KOPT-K1 (cell line): Measurements from ENCODE around the gene HECW1.

Source experiments
- H3K27ac ChIP-seq: fragments of 200-600 bp; sonication (generic); 2 replicates; pipeline ENCODE4 v1.5.1; 2016; ENCODE audit warnings: antibody characterized with exemption, mild to moderate bottlenecking, low read depth, low read length; ENCODE audit not compliant: poor library complexity, severe bottlenecking
- H3K36me3 ChIP-seq: fragments of 200-600 bp; sonication (generic); 2 replicates; pipeline ENCODE4 v1.5.1; 2017; ENCODE audit warnings: antibody characterized with exemption, mild to moderate bottlenecking, low read length, moderate library complexity; ENCODE audit not compliant: insufficient read depth
- H3K9me3 ChIP-seq: fragments of 200-600 bp; sonication (generic); 2 replicates; pipeline ENCODE4 v1.5.1; 2017; ENCODE audit warnings: antibody characterized with exemption, low read length, mild to moderate bottlenecking; ENCODE audit not compliant: insufficient read depth, poor library complexity, severe bottlenecking

HECW1 gene

GRCh38 chr7:43387932-43388331 lies 275.5 kb downstream of the HECW1 start:
- H3K36me3 ChIP-seq: no peaks in the 10 kb centered on the region
- H3K9me3 ChIP-seq: peaks cover 8% of the 10 kb centered on the region
- no peak overlapping the region for H3K27ac ChIP-seq

- peaks cover 8% of the 10 kb centered on the region for H3K9me3 ChIP-seq
- no peak overlapping the region for H3K27ac ChIP-seq
- H3K36me3 ChIP-seq: no peaks in the 10 kb centered on the region
Observed at GRCh38 chr7:43390576-43390975, 278.1 kb downstream of the HECW1 start.

- H3K36me3 ChIP-seq: no peaks in the 10 kb centered on the region
- H3K27ac ChIP-seq: no peak overlapping the region
- H3K9me3 ChIP-seq: no peaks in the 10 kb centered on the region
Observed at GRCh38 chr7:43391518-43391917, 279.1 kb downstream of the HECW1 start.

DNA sequence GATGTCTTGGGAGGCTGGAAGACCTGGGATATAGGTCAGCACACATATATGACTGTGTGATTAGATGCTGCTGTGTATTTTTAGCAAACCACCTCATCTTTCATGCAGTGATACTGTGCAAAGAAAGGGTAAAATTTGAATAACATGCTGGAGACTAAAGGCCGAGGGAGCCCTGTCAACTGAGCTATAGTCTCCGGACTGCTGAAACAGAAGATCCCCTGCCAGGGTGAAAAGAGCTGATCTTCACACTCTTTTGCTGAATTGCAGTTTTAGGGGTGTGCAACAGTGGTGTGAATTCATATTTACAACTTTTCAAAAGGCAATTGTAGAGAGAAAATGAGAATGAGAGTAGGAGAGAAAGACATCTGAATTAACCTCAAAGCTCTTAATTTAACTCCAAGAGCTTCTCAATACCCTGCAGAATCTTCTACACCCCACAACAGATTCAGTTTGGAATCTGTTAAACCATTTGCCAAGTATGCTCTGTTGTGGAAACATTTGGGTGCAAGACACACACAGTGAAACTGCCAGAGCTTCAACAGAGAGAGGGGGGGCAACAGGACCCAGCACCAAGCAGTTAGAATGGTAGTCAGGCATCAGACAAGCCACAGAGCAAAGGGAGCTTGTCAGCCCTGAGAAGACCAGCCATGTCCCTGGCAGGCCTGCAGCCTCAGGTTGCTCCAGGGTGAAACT lies 280.3 kb downstream of the HECW1 start:
- no peaks in the 10 kb centered on the region for H3K36me3 ChIP-seq
- H3K9me3 ChIP-seq: no peaks in the 10 kb centered on the region
- H3K27ac ChIP-seq: no peak overlapping the region

DNA sequence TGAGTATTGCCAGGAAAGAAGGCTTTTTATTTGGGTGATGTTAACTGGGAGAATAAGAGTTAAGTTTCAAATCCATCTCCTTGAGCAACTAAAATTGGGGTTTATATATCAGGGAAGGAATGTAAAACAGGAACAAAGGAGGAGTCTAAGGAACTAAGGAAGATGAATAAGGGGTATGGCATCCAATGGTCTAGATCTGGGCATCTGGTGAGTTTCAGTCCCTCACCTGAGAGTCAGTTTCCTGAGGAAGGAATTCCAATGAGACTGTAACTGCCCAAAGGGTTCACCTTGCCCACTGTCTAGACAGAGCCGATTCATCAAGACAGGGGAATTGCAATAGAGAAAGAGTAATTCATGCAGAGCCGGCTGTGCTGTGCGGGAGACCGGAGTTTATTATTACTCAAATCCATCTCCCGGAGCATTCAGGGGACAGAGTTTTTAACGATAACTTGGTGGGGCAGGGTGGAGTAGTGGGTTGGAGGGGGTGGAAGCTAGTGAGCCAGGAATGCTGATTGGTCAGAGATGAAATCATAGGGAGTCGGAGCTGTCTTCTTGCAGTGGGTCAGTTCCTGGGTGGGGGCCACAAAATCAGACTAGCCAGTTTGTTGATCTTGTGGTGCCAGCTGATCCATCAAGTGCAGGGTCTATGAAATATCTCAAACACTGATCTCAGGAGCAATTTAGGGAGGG lies 282.1 kb downstream of the HECW1 start:
- H3K36me3 ChIP-seq: no peaks in the 10 kb centered on the region
- no peak overlapping the region for H3K27ac ChIP-seq
- no peaks in the 10 kb centered on the region for H3K9me3 ChIP-seq

DNA sequence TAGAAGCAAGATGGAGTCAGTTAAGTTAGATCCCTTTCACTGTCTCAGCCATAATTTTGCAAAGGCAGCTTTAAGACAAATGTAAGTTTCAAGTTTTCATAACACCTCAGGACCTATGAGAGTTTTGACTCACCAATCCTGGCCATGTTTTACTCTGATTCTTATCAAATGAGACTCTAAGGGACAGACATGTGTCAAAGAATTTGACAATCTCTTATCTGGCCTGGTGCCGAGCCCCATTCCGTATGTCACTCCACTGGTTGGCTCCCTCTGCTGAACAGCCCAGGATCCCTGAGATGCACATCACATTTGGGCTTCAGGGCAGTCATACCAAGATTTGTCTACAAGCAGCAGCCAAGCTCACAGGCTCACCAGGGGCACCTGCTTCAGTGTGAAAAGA lies 282.9 kb downstream of the HECW1 start:
- H3K36me3 ChIP-seq: no peaks in the 10 kb centered on the region
- H3K9me3 ChIP-seq: no peaks in the 10 kb centered on the region
- no peak overlapping the region for H3K27ac ChIP-seq

DNA sequence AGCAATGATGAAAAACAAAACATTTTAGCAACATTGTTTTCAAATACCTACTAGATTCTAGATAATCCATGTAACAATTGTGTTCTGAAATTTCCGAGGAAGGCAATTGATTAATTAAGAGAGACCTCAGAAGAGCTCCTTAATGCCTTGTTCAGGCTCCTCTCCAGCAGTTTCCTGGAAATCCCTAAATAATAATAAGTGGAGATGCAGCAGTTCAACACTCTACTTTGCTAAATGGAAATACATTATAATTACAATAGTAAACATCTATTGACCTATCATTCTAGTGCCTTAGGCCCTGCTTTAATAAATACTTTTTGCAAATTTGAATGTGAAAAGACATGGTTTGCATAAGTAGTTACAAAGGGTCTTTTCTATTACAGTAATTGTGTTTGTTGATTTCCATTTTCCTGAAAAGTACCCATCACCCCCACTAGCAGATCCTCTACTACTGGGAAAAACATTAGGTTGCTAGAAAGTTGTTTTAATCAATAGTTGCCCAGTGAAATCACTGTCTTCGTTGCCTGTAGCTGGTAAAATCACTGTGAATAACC lies 283.8 kb downstream of the HECW1 start:
- Histone ChIP-seq H3K27ac (no peak overlapping the region), H3K36me3 (no peaks in the 10 kb centered on the region), H3K9me3 (no peaks in the 10 kb centered on the region)

GRCh38 chr7:43398831-43399230 lies 286.4 kb downstream of the HECW1 start:
- Histone ChIP-seq H3K36me3 (no peaks in the 10 kb centered on the region), H3K9me3 (no peaks in the 10 kb centered on the region), H3K27ac (no peak overlapping the region)

GRCh38 chr7:43405948-43406347 lies 293.5 kb downstream of the HECW1 start:
- no peak overlapping the region for H3K27ac ChIP-seq
- no peaks in the 10 kb centered on the region for H3K9me3 ChIP-seq
- H3K36me3 ChIP-seq: no peaks in the 10 kb centered on the region

- Histone ChIP-seq H3K36me3 (no peaks in the 10 kb centered on the region), H3K27ac (no peak overlapping the region), H3K9me3 (no peaks in the 10 kb centered on the region)
Observed at GRCh38 chr7:43406961-43407360, 294.5 kb downstream of the HECW1 start.

- Histone ChIP-seq H3K9me3 (no peaks in the 10 kb centered on the region), H3K36me3 (no peaks in the 10 kb centered on the region), H3K27ac (no peak overlapping the region)
Observed at GRCh38 chr7:43408981-43409380, 296.5 kb downstream of the HECW1 start.

- H3K9me3 ChIP-seq: no peaks in the 10 kb centered on the region
- H3K36me3 ChIP-seq: no peaks in the 10 kb centered on the region
- no peak overlapping the region for H3K27ac ChIP-seq
Observed at GRCh38 chr7:43417455-43417854, 305.0 kb downstream of the HECW1 start.

GRCh38 chr7:43430411-43430810 lies 318.0 kb downstream of the HECW1 start:
- Histone ChIP-seq H3K27ac (no peak overlapping the region), H3K9me3 (no peaks in the 10 kb centered on the region), H3K36me3 (no peaks in the 10 kb centered on the region)

DNA sequence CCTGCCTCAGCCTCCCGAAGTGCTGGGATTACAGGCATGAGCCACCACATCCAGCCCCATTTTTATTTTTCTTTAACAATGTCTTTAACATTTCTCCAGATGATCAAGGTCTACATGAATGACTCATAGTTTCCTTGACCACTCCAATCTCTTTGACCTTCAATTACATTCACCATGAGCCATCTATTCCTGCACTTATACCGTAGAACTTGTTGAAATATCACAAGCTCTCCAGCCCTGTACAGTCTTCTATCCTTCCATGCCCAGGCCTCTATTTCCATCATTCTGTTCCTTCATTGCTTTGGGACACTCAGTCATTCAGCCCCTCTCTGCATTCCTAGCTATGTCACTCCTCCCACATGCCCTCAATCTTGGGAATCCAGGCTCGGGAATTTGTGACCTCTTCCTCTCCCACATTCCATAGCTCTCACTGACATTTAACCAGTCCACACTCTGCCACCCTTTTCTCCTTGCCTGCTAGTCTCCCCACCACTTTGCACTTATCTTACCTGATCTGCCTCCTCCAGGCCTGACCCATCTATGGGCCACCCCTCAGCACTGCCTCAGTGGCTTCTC lies 318.7 kb downstream of the HECW1 start:
- no peaks in the 10 kb centered on the region for H3K36me3 ChIP-seq
- H3K27ac ChIP-seq: no peak overlapping the region

DNA sequence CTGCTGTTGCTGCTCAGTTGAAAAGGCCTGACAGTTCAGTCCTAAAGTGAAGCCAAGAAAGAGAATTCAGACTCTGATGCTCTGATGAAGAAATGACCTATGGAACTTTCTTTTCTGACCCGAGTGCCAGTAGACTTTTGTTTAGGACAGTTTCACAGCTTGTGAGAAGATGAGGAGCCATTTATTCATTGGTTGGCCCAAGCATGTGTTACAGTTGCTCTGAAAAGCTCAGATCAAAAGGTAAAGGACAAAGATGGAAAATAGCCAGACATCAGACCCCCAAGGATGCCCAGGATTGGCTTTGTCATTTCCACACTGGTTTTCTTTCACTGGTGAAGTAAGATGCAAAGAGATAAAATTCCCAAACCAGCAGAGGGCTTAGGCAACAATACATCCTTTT lies 321.2 kb downstream of the HECW1 start:
- H3K36me3 ChIP-seq: no peaks in the 10 kb centered on the region
- no peak overlapping the region for H3K27ac ChIP-seq

More for the DNA sequence above, 318.7 kb downstream of the HECW1 start:
- H3K9me3 ChIP-seq: no peaks in the 10 kb centered on the region

More for the DNA sequence above, 321.2 kb downstream of the HECW1 start:
- H3K9me3 ChIP-seq: no peaks in the 10 kb centered on the region
